ENCODE measurements around the gene CAMK2D.

- no peak for TF ChIP-seq TAF1 (IDR thresholded peaks at IDR 0.05; ENCODE audit: borderline replicate concordance, insufficient read depth, low read length)
- no peak for TF ChIP-seq SIN3A (IDR thresholded peaks at IDR 0.05; ENCODE audit: borderline replicate concordance, insufficient read depth, low read length)
These were observed 96.5 kb downstream of the CAMK2D start for GRCh38 chr4:113665036-113665435.

All from PFSK-1 (cell line).